A673 (cell line): ENCODE measurements around the gene ARID5B. TPM values are rescaled to one million over a fixed set of nuclear protein-coding genes. Genes with fewer than 3 reads are reported as not detected.

Experiments
- BruUV-seq: library from RNA; stranded (reverse); fragments of 400-500 nt; replicated peaks from 2 replicates; lab custom pipeline; 2021; lab: Mats Ljungman, UMichigan
- CTCF ChIA-PET: fragments of 300-600 bp; sonication (Branson Sonifier 250); formaldehyde crosslinking; loops from one replicate; lab custom pipeline; 2022; ENCODE audit warnings: antibody characterized with exemption; lab: Charles Lee
- POLR2A ChIA-PET: fragments of 300-600 bp; sonication (Branson Sonifier 250); formaldehyde crosslinking; loops from one replicate; lab custom pipeline; 2022; ENCODE audit warnings: antibody characterized with exemption; ENCODE audit not compliant: low non-redundant PET; lab: Charles Lee
- DNase-seq: peaks from one replicate; pipeline ENCODE4 v3.0.0-alpha.2; 2015; ENCODE audit warnings: low spot score
- H3K27ac ChIP-seq: fragments of 200-600 bp; sonication (generic); 2 replicates; pipeline ENCODE4 v1.5.1; 2016; ENCODE audit warnings: mixed run types, low read depth, mild to moderate bottlenecking, mixed read lengths, antibody characterized with exemption, low read length; ENCODE audit not compliant: poor library complexity, severe bottlenecking
- H3K27me3 ChIP-seq: fragments of 200-600 bp; sonication (generic); replicated peaks from 2 replicates; pipeline ENCODE4 v1.6.1; 2017; ENCODE audit warnings: mixed run types, low read depth, mild to moderate bottlenecking, mixed read lengths, antibody characterized with exemption, low read length; ENCODE audit not compliant: insufficient read depth, poor library complexity
- H3K36me3 ChIP-seq: fragments of 200-600 bp; sonication (generic); 2 replicates; pipeline ENCODE4 v1.6.1; 2016; ENCODE audit warnings: mixed run types, mild to moderate bottlenecking, mixed read lengths, antibody characterized with exemption, low read length; ENCODE audit not compliant: insufficient read depth, poor library complexity, severe bottlenecking
- H3K4me1 ChIP-seq: fragments of 200-600 bp; sonication (generic); 2 replicates; pipeline ENCODE4 v1.6.1; 2017; ENCODE audit warnings: mixed run types, mild to moderate bottlenecking, mixed read lengths, antibody characterized with exemption, low read length; ENCODE audit not compliant: insufficient read depth, poor library complexity, severe bottlenecking
- H3K4me3 ChIP-seq: fragments of 200-600 bp; sonication (generic); 2 replicates; pipeline ENCODE4 v1.5.1; 2016; ENCODE audit warnings: low read depth, mixed run types, mild to moderate bottlenecking, mixed read lengths, low read length; ENCODE audit not compliant: poor library complexity, severe bottlenecking
- H3K9me3 ChIP-seq: fragments of 200-600 bp; sonication (generic); 2 replicates; pipeline ENCODE4 v1.6.1; 2016; ENCODE audit warnings: mixed run types, low read depth, mild to moderate bottlenecking, mixed read lengths, antibody characterized with exemption, low read length; ENCODE audit not compliant: poor library complexity, severe bottlenecking
- CTCF ChIP-seq: fragments of 300-800, 200-600 bp; sonication (generic); conservative IDR thresholded peaks from 2 replicates; pipeline ENCODE4 v1.5.1; 2017; ENCODE audit warnings: low read depth, mild to moderate bottlenecking, antibody characterized with exemption, low read length, moderate library complexity, mixed read lengths
- EZH2 ChIP-seq: fragments of 200-600 bp; sonication (generic); IDR thresholded peaks from 2 replicates; pipeline ENCODE4 v1.6.1; 2017; ENCODE audit warnings: borderline replicate concordance, low read depth, mild to moderate bottlenecking, mixed read lengths, antibody characterized with exemption, low read length; ENCODE audit not compliant: poor library complexity, severe bottlenecking
- intact Hi-C: fragments of 100-400 bp; cut with micrococcal nuclease; formaldehyde crosslinking; loops from one replicate; pipeline ENCODE4 v1.10.0; 2022; ENCODE audit not compliant: unreplicated experiment
- total RNA-seq: library from RNA; stranded (reverse); gene quantifications from 2 replicates; pipeline ENCODE4 v1.2.3, GENCODE V29; 2021

Gene ARID5B
- total RNA-seq, 1 experiment from 2014 or later = 29.0 TPM

- intact Hi-C loops = no loop called here
- POLR2A ChIA-PET = interaction anchor here (0.5 kb wide), 1 partner anchor 617 kb away, joined by 5 read pairs; no protein-coding TSS in a partner anchor
- TF ChIP-seq CTCF (no peak), EZH2 (no peak)
- no peak overlapping the region for H3K4me3 ChIP-seq
- H3K9me3 ChIP-seq = no peaks in the 10 kb centered on the region
- H3K27ac ChIP-seq = peak overlapping the region; percentile 95
- no TSS peak for BruUV-seq
- DNase-seq = no peak
- H3K4me1 ChIP-seq = peaks cover 72% of the 10 kb centered on the region
- CTCF ChIA-PET = no interaction called here
- H3K36me3 ChIP-seq = peaks cover 24% of the 10 kb centered on the region
- no peaks in the 10 kb centered on the region for H3K27me3 ChIP-seq
Measured at GRCh38 chr10:62084451-62084850, 183.0 kb downstream of the ARID5B start.

- Histone ChIP-seq H3K27ac (peak overlapping the region; percentile 95), H3K9me3 (no peaks in the 10 kb centered on the region), H3K4me1 (peaks cover 72% of the 10 kb centered on the region), H3K4me3 (no peak overlapping the region), H3K27me3 (no peaks in the 10 kb centered on the region), H3K36me3 (peaks cover 25% of the 10 kb centered on the region)
- intact Hi-C loops = no loop called here
- DNase-seq = no peak
- no TSS peak for BruUV-seq
- TF ChIP-seq CTCF (no peak), EZH2 (no peak)
- ChIA-PET POLR2A (no interaction called here), CTCF (no interaction called here)
Measured at GRCh38 chr10:62085404-62085803, 183.9 kb downstream of the ARID5B start.

GRCh38 chr10:62085821-62086220 lies 184.3 kb downstream of the ARID5B start:
- ChIA-PET POLR2A (no interaction called here), CTCF (no interaction called here)
- Histone ChIP-seq H3K4me3 (no peak overlapping the region), H3K27me3 (no peaks in the 10 kb centered on the region), H3K4me1 (peaks cover 70% of the 10 kb centered on the region), H3K27ac (peak overlapping the region; percentile 53), H3K36me3 (peaks cover 28% of the 10 kb centered on the region), H3K9me3 (no peaks in the 10 kb centered on the region)
- no TSS peak for BruUV-seq
- no peak for DNase-seq
- intact Hi-C loops = no loop called here
- TF ChIP-seq EZH2 = no peak
- no peak for TF ChIP-seq CTCF
